Uterus (tissue), 2 donors: ENCODE results near the gene UST.

Source experiments
- POLR2A ChIP-seq, 2 donors: fragments of 450-650 bp; IDR thresholded peaks; one replicate each; pipeline ENCODE4 v1.6.1; 2016; ENCODE audit warnings: antibody characterized with exemption in 2 of 2, mild to moderate bottlenecking in 1 of 2, moderate library complexity in 1 of 2
- TF ChIP-seq, protein P1 (sequence below), 4 experiments: fragments of 200-600 bp in 2 of 4; fragments of 450-650 bp in 2 of 4; sonication (generic) in 2 of 4; IDR thresholded peaks; one replicate each; pipeline ENCODE4 v1.5.1; 2016 to 2019; ENCODE audit warnings: antibody characterized with exemption in 4 of 4, mild to moderate bottlenecking in 2 of 4, moderate library complexity in 1 of 4

DNA sequence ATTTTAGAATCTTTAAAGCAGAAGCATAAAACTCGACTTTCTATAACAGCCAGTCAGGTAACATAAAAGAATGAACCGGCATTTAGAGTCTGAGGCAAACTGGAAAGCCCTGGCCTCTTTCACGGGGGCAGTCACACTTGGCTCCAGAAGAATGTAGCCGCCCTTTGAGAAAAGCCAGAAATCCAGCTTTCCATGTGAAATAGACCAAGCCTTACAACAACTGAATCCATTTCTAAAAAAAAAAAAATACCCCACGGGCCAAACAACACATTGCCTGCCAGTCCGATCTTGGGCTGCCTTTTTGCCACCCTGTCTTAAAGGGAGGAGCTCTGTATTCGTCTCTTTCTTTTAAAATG is 317.8 kb downstream of the UST start:
- TF ChIP-seq, protein P1, sequence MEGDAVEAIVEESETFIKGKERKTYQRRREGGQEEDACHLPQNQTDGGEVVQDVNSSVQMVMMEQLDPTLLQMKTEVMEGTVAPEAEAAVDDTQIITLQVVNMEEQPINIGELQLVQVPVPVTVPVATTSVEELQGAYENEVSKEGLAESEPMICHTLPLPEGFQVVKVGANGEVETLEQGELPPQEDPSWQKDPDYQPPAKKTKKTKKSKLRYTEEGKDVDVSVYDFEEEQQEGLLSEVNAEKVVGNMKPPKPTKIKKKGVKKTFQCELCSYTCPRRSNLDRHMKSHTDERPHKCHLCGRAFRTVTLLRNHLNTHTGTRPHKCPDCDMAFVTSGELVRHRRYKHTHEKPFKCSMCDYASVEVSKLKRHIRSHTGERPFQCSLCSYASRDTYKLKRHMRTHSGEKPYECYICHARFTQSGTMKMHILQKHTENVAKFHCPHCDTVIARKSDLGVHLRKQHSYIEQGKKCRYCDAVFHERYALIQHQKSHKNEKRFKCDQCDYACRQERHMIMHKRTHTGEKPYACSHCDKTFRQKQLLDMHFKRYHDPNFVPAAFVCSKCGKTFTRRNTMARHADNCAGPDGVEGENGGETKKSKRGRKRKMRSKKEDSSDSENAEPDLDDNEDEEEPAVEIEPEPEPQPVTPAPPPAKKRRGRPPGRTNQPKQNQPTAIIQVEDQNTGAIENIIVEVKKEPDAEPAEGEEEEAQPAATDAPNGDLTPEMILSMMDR (IDR thresholded peaks at IDR 0.05): no peak
- TF ChIP-seq POLR2A (IDR thresholded peaks at IDR 0.05): no peak
